HPDE6-E6E7 (cell line): ENCODE data around the gene MED29.
"Not testable (repeated sequence)": the region's sequence is repeated elsewhere in the genome, so short reads cannot be mapped to it uniquely, and the experiment has no call there.

Source experiments
- DNase-seq: peaks from one replicate; pipeline ENCODE4 v3.0.0; 2011; ENCODE audit warnings: missing footprints; ENCODE audit errors: extremely low spot score

Gene MED29

DNA sequence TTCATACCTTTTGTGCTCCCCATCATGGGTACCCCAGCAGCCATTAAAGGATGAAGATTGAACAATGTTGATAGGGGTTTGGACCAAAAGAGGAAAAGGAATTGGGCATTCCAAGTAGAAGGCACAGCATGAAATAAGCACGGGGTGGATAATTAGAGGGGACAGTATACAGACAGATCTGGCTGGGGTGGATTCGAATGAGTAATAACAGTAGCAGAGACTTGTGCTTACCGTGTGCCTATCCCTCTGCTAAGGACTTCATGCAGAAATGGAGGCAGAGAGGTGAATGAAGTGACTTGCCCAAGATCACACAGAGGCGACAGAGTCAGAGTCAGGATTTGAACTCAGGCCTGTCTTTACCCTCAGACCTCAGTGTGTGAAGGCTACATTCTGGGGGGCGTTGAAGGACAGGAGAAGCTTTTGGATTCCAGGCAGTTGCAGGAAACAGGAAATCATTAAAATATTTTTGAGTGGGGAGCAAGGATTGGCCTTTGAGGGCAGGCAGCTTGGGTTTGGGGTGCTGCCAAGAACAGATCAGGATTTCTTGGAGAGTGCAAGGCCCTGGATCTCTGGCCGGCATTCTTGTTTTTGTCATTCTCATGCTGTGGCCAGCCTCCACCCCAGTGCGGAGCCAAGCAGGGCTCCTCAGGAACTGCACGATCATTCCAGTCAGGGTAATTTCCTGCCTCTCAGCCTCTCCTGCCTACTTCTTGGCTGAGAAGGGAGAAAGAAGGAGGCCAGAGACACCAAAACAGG is 19.0 kb upstream of the MED29 start:
- no peak for DNase-seq

DNA sequence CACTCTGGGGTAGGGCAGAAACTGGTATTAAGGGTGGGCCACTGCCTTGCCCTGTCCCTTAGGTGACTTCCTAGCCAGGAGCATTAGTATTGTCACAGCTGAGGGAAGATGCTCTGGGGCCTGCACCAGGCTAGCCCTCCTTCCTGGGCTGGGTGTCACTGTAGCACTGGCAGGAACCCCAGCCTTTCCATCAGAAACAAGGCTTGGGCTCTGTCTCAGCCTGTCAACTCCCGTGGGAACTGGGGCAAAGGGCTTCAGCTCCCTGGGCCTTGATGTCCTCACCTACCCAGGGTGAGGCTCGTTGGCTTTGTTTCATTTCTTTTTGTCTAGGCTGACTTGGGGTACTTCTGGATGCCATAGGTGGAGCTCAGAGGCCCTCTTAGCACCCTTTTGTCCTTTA is 18.2 kb upstream of the MED29 start:
- no peak for DNase-seq

DNA sequence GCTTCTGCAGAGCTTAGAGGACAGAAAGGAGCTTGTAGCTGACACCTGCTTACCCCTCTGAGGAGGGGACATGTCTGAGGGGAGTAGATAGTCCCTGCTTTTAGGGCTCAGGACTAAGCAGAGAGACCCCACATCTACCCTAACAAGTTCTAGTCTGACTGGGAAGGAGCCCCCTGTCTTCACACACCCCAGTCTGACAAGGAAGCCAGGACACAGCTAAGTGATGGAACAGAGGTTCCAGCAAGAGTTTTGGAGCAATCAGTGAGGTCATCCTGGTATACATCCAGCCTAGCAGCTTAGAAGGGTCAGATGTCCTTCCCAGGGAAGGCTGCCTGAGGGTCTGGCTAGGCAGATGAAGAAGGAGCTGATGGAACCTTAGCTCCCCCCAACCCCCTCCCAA is 15.2 kb upstream of the MED29 start:
- DNase-seq: no peak

DNA sequence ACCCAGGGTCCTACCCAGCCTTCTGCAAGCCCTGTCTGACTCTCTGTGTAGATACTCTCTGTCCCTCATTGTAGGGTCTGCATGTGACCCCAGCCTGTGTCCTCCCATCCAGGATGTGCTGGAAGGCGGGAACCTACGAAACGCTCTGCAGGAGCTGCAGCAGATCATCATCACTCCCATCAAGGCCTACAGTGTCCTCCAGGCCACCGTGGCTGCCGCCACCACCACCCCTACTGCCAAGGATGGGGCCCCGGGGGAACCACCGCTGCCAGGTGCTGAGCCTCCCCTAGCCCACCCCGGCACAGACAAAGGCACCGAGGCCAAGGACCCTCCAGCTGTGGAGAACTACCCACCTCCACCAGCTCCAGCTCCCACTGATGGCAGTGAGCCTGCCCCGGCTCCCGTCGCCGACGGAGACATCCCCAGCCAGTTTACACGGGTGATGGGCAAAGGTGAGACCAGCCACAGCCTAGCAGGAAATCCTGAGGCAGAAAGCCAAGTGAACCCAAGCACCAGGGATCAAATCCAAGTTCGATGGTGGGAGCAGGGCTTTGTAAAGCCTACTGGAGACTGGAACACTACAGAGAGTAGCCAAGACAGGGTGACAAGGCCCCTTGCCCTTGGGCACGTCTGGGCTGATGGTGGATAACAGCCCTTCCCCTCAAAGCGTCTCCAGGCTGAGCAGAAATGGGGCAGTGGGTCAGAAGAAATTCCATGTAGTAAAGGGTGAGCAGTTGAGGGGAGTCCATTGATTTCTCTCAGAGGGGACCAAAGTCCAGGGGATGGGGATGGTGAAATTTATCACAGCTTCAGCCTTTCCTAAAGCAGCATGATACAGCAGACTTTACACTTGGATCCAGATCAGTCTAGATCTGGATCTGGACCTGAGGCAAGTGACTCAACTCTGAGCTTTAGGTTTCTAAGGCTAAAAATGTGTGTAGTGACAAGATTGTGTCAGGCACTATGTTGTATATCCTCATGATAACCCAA is 13.5 kb upstream of the MED29 start:
- no peak for DNase-seq

DNA sequence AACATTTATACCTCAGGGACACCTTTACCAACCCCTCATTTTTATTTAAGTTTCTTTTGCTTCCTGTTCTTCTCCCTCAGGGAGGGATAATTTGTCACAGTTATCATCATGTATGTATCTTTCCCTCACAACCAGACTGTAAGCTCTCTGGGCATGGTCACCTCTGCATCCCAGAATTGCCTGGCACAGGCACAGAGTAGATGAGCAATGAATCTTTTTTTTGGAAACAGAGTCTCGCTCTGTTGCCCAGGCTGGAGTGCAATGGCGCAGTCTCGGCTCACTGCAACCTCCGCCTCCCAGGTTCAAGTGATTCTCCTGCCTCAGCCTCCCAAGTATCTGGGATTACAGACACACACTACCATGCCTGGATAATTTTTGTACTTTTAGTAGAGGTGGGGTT is 11.8 kb upstream of the MED29 start:
- not testable (repeated sequence) for DNase-seq

- DNase-seq: no peak
Observed at GRCh38 chr19:39379865-39380396, 11.2 kb upstream of the MED29 start.

GRCh38 chr19:39380521-39381502 is 10.4 kb upstream of the MED29 start:
- no peak for DNase-seq

DNA sequence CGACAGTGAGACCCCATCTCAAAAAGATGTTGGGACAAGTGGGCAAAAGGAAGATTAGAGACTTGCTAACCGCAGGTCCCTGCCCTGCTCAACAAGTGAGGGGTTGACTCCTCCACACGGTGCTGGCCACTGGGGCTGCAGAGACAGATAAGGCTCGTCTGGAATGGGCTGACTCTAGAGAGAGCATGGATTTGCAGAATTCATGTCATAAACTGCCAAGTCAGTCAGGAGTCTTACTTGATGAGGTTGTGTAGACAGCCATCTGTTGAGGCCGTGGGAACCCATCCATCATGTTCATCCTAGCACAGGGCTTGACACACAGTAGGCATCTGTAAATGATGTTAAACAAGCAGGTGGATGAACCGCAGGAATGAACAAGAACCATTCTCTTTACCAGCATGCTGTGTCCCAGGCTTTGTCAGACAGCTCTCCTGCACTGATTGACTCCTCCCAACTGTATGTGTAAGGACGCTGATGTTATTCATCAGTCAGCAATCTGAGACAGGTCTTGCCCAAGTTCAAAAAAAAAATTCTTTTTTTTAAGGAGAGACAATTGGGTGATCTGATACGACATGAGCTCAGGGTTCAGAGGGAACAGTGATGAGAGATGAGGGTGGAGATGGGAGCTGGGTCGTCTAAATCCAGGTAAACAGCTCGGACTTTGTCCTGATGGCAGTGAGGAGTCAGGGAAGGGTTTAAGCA is 9.1 kb upstream of the MED29 start:
- no peak for DNase-seq

GRCh38 chr19:39382991-39383828 is 8.0 kb upstream of the MED29 start:
- DNase-seq: no peak

DNA sequence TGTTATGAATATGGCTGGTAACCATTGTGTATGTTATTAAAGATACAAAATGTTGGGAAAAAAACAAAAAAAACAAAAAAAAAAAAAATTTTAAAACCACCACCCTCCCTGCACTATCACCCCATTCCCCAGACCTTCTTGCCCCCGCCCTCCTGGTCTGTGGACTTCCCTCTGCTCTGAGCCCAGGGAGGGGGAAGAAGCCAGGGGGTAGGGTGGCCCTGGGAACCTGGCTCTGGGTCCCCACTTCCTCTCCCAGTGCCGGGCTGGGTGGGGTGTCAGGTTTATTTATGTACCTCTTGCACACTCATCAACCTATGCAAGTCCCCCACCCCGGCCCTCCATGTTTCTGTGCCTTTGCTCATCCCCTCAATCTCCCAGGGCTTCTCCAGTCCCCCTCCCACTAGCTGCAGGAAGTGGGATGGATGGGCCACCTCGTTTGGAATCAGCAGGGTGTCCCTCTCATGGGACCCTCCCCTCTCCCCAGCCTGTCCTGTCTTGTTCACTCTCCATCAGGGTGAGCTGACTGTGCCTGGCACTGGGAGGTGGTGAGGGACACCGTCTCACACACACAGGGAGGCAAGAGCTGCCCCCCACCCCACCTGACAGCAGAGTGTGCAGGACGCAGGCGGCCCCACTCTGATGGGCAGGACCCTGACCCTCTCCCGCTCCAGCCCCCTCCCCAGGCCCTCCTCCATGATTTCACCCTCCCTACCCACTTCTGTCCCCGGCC is 6.2 kb upstream of the MED29 start:
- DNase-seq: no peak

- DNase-seq: no peak
Observed at GRCh38 chr19:39385629-39386411, 5.4 kb upstream of the MED29 start.

DNA sequence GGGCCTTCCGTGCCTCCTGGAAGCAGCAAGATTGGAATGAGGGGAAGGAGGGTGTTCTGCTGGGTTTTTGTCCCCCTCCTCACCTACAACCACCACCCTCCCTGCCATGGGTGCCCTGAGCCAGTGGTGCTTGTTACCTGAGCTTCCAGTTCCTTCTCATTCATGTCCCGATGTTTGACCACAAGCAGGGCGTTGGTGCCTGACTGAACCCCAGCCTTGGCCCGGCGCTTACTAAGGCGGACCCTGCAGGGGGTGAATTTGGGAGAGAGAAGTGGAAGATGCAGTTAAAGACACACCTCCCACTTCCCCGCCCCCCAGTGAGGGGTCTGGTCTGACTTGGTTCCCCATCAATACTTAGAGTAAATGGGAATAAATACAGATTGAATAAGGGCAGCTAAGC is 4.6 kb upstream of the MED29 start:
- DNase-seq: no peak

DNA sequence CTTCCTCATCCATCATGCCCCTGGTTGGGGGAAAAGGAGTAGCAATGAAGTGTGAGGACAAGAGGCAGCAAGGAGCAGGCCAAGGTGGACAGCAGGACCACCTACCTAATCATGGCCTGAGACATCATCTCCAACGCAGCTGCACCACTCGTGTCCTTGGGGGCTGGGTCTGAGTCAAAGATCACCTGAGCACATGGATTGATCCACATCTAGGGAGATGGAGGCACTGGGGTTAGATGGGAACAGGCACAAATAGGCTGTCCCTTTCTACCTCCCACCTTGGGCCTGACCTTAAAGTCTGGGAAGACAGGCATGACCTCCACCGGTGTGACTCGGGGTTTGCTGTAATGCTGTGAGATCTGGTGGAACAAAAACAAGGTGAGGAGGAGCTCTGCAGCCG is 2.5 kb upstream of the MED29 start:
- DNase-seq: no peak

DNA sequence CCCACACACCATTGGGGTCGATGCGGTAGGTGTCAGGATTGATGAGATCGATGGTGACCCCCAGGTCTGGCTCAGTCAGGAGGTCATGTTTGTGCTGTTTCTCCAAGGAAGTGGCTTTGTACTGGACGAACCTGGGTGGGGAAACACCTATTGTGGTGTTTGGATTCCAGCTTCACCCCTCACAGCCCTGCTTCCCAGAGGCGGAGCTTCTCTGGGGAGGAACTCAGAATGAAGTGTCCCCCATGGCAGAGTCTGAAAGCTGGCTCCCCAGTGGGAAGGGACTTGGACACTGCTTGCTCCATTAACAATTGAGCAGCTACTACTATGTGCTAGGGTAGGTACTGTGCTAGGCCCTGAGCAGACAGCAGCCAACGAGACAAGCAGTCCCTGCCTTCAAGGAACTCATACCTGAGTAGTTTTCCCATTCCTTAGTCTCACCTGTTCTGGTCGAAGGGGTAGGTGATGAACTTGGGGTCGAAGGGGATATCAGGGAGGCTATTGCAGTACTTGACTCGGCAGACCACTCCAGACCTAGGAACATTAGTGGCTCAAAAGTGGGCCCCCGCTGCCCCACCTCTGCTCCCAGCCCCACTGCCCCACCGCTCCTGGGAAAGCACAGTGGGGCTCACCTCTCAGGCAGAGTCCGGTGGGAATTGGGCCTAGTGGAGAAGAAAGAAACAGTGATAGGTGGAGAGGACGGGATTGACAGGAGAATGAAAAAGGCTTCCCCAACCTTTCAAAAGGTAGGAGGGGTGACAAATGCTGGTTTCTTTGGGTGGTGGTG is 1.4 kb upstream of the MED29 start:
- DNase-seq: no peak

DNA sequence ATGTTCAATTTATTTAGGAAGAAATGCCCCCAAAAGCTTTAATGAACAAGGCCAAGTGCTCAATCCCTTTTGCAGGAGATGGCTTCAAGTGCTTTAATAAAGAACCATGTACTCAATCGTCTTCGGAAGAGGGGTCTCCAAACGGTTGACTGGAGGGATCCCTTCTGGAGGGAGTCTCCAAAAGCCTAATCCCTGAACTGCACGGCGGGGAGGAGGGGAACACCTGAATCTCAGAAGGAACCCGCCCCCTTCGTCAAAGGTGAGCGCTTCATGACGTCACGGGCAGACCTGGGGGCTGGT is 777 bp upstream of the MED29 start:
- no peak for DNase-seq

DNA sequence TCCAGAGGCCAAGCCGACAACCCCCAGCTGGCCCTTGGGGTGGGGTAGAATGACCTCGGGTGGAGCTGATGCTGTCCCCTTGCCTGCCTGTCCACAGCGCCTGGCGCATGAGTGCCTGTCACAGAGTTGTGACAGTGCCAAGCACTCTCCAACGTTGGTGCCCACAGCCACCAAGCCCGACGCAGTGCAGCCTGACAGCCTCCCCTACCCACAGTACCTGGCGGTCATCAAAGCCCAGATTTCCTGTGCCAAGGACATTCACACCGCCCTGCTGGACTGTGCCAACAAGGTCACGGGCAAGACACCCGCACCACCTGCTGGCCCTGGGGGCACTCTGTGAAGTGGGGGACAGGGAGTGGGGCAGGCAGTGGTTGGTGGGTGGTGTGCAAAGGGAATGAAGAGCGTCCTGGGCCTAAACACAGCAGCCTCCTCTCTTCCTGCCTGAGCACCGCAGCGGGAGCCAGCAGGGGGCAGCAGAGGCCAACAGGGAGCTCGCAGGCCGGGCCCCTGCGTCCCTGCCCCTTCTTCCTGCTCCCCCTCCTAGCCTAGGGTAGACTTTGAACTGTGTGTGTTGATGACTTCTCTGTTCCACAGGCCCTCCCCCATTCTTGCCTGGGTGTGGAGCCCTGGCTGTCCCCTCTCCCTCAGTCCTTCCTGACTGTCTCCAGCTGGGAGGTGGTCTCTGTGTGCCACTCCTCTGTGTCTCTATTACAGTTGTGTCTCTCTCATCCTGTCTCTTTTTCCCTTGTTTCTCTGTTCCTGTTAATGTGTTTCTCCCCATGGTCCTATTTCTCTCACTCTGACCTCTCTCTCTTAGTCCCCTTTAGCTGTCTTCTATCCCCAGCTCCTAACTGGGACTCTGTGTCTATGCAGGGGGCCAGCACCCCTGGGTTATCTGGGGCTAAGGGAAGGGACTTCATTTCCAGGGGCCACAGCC is 6.5 kb downstream of the MED29 start:
- DNase-seq: no peak
